HFFc6 (cell line): ENCODE data around the gene OR10G2. TPM values are rescaled to one million over a fixed set of nuclear protein-coding genes. Genes with fewer than 3 reads are reported as not detected.
A peak's percentile ranks its signal among the peaks of the same experiment; 100 is the strongest.

Source experiments
- DNase-seq: peaks from one replicate; pipeline ENCODE4 v3.0.0-alpha.2; 2018
- H3K27ac Mint-ChIP-seq: 2 replicates; pipeline ENCODE4 v1.8.0; 2020; ENCODE audit warnings: mild to moderate bottlenecking, mixed read lengths
- H3K27me3 Mint-ChIP-seq: 2 replicates; pipeline ENCODE4 v1.8.0; 2021; ENCODE audit warnings: mild to moderate bottlenecking, moderate library complexity, mixed read lengths; ENCODE audit not compliant: insufficient read depth
- H3K36me3 Mint-ChIP-seq: 2 replicates; pipeline ENCODE4 v1.8.0; 2021; ENCODE audit warnings: low read depth, mixed read lengths
- H3K4me1 Mint-ChIP-seq: 2 replicates; pipeline ENCODE4 v1.8.0; 2020; ENCODE audit warnings: low read depth, mixed read lengths
- H3K4me3 Mint-ChIP-seq: 2 replicates; pipeline ENCODE4 v1.8.0; 2020; ENCODE audit warnings: mild to moderate bottlenecking, moderate library complexity, mixed read lengths
- H3K9me3 Mint-ChIP-seq: 2 replicates; pipeline ENCODE4 v1.8.0; 2020; ENCODE audit warnings: mild to moderate bottlenecking, mixed read lengths
- CTCF ChIP-seq: fragments of 200-600 bp; sonication (generic); IDR thresholded peaks from 2 replicates; pipeline ENCODE4 v1.5.0; 2021; ENCODE audit warnings: antibody characterized with exemption, mild to moderate bottlenecking
- total RNA-seq, 6 experiments: library from RNA; stranded (reverse); fragmentation: NEBNext Ultra II Directional; extraction: Animal tissue kit (Norgen Biotek cat#: 25700); gene quantifications; 2 replicates in 1 of 6; 3 replicates in 5 of 6; pipeline ENCODE4 v1.2.3, GENCODE V29; 2021

Gene OR10G2
- total RNA-seq, 6 experiments from 2014 or later, result not detected

- no peak for DNase-seq
- Mint-ChIP-seq H3K36me3 (no peaks in the 10 kb centered on the region), H3K4me3 (no peak overlapping the region), H3K9me3 (peaks cover 14% of the 10 kb centered on the region), H3K27me3 (peaks cover 1% of the 10 kb centered on the region; the same call in 1 of the 2 replicates), H3K27ac (no peak overlapping the region), H3K4me1 (no peaks in the 10 kb centered on the region)
- TF ChIP-seq CTCF, result no peak
These were observed 36.6 kb upstream of the OR10G2 start for GRCh38 chr14:21671371-21671770.

DNA sequence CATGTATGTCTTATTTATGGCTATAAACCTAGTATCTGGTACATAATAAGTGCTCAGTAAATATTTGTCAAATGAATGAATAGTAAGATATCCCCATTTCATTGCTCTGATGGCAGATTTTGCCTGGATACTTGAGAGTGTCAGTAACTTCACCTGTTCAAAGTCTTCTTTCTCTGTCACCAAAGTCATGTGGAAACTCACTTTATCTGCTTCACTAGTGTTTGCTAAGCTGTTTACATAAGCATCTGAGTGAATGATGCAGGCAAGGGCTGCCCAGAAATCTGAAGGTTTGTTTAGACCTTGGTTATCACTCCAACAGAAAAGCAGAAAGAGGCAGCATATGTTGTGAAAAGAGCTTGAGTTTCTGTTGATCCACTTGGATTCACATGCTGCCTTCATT, 34.5 kb upstream of the OR10G2 start:
- no peak for DNase-seq
- H3K9me3 Mint-ChIP-seq, result peaks cover 8% of the 10 kb centered on the region
- H3K36me3 Mint-ChIP-seq, result no peaks in the 10 kb centered on the region
- no peak overlapping the region for H3K27ac Mint-ChIP-seq
- no peaks in the 10 kb centered on the region for H3K4me1 Mint-ChIP-seq
- no peak overlapping the region for H3K4me3 Mint-ChIP-seq
- no peak for TF ChIP-seq CTCF
- peaks cover 1% of the 10 kb centered on the region for H3K27me3 Mint-ChIP-seq

DNA sequence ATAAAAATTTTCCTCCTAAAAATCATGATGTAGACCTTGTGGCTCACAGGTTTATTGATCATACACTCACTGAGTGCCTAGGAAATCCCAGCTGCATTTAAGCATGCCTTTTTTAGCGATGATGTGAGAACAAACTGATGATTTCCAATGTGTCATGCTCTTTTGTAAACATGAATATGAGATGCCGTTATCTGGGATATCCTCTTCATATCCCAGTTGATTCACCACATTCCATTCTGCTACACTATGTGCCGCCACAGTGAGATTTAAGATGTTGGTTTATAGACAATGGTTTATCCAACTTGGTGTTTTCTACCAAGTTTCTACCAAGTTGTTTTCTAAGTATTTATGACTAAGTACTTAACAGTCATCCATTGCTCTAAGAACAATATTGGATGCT, 33.6 kb upstream of the OR10G2 start:
- Mint-ChIP-seq H3K9me3 (peaks cover 8% of the 10 kb centered on the region), H3K27ac (no peak overlapping the region), H3K4me1 (no peaks in the 10 kb centered on the region), H3K36me3 (no peaks in the 10 kb centered on the region), H3K4me3 (no peak overlapping the region), H3K27me3 (peaks cover 1% of the 10 kb centered on the region)
- TF ChIP-seq CTCF, result no peak
- DNase-seq, result peak; percentile 59

DNA sequence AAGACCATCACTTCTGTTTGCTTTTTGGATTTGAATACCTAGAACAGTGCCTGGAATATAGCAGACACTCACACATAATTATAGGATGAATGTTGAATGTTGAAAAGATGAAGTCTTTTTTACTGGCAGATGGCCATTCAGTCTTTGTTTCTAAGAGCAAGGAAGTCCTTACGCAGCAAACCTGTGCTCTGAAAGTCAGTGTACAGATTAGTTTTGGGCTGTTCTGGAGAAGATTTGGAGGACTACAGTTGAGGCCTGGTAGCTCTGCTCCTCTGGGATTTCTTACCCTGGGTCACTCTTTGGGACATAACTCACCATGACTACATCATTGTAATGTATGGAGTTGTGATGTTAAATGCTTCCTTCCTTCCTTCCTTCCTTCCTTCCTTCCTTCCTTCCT, 22.2 kb upstream of the OR10G2 start:
- Mint-ChIP-seq H3K4me3 (no peak overlapping the region), H3K36me3 (no peaks in the 10 kb centered on the region), H3K9me3 (peaks cover 18% of the 10 kb centered on the region), H3K4me1 (no peaks in the 10 kb centered on the region), H3K27ac (no peak overlapping the region), H3K27me3 (peaks cover 1% of the 10 kb centered on the region; the same call in 1 of the 2 replicates)
- TF ChIP-seq CTCF, result no peak
- DNase-seq, result no peak

- H3K27me3 Mint-ChIP-seq, result peaks cover under 1% of the 10 kb centered on the region; the same call in 1 of the 2 replicates
- H3K36me3 Mint-ChIP-seq, result no peaks in the 10 kb centered on the region
- peaks cover 18% of the 10 kb centered on the region for H3K9me3 Mint-ChIP-seq
- no peaks in the 10 kb centered on the region for H3K4me1 Mint-ChIP-seq
- no peak for TF ChIP-seq CTCF
- H3K4me3 Mint-ChIP-seq, result no peak overlapping the region
- no peak overlapping the region for H3K27ac Mint-ChIP-seq
- no peak for DNase-seq
These were observed 19.5 kb upstream of the OR10G2 start for GRCh38 chr14:21654215-21654614.
